T47D (cell line): Measurements from ENCODE around the gene SETD3.
A peak's percentile ranks its signal among the peaks of the same experiment; 100 is the strongest.

Experiments used
- DNase-seq, 2 experiments: peaks; one replicate each; pipeline versions ENCODE4 v3.0.0 to v3.0.0-alpha.2; 2011 to 2012; ENCODE audit warnings: low read depth in 1 of 2, low spot score in 1 of 2
- JUND ChIP-seq: IDR thresholded peaks from 2 replicates; pipeline ENCODE4 v1.6.1; 2012; ENCODE audit warnings: low read depth
- in situ Hi-C: cut with HindIII; loops from 2 replicates; pipeline ENCODE4 v1.10.0; 2016; ENCODE audit warnings: low sequenced_read_pairs, low pct_unique_long_range_greater_than_20kb

Gene SETD3

DNA sequence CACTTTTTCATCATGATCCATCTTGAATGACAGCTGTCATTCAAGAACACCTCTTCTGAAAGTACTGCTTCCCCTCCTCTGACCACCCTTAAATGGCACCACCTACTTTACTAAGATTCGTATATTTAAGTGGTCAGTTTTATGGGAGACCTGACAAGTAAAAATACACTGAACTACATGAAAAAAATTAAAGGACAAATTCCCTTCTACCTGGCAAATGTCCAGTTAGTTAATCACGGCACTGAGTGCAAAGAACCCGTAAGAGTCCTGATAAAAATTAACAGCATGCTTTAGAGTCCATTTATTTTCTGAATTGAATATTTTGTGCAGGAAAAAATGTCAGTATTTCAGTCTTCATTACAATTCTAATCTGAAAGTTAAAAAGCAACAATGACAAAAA, 48.7 kb downstream of the SETD3 start:
- no peak for TF ChIP-seq JUND
- in situ Hi-C loops, result no loop called here
- no peak for DNase-seq

DNA sequence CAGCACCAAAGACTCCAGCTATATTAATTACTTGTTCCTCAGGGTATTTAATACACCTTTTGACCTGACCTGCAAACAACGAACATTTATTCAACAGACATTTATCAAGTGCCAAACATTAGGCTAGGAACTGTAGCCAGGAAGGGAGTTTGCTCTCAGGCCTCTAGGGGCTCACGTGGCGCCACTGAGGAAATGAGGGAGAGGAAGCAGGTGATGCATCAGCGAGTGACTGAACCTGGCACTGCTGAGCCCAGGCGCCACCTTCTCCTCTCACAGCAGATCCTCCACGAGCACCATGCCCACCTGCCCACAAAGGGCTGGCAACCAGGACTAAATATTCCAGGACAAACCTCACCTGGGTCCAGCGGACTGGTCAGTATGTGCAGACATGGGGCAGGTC, 50.2 kb downstream of the SETD3 start:
- peak; percentile 21 to 57 for DNase-seq
- TF ChIP-seq JUND, result no peak
- in situ Hi-C loops, result no loop called here

DNA sequence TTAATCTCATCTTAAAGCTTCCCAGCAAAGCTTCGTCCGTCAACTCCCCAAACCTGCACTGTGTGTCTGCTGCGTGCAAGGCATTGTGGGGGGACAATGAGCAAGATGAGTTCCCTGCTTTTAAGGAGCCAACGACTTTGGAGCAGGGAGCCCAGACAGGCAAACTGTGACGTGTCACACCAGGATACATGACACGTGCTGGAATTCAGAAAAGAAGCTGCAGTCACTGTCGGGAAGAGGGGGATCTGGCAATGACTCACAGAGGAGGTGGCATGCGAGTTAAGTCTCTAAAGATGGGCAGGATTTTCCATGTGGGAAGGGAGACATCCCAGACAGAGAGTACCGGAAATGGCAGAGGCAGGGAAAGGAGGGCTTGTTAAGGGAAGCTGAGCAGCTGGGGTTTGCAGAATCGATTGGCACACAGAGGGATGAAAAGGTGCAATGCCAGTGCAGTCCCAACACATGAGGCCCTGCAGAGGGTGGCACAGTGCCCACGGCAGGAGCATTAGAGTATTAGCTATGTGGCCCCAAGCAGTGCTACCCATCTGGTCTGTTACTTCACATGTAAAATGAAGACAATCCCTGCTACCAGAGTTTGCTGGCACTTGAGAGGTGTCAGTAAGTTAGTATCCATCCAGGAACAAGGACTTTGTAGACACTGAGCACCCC, 52.9 kb downstream of the SETD3 start:
- DNase-seq, result no peak
- in situ Hi-C loops, result no loop called here
- no peak for TF ChIP-seq JUND

DNA sequence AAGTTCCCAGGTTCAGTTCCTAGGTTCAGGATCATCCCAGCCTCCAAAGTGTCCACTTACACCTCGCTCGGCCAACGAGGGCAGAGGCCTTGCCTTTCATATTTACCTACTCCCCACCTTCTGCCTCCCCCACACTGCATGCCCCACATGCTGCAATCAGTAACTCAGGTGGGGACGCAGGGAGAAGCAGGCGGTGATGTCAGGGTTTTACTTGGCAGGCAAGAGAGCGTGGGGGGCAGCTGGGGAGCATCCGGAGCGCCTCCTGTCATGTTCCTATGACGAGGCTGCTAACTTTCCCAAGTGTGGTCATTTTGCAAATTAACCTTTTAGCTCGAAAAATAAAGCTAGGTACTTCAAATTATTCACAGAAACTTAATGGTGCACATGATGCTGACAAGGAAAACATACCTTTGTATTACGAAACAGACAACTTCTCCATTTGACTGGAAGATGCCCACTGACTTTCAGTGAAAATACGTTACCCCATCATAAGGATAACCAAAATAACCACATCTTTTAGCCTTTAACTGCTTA, 53.8 kb downstream of the SETD3 start:
- no peak for TF ChIP-seq JUND
- no peak for DNase-seq

DNA sequence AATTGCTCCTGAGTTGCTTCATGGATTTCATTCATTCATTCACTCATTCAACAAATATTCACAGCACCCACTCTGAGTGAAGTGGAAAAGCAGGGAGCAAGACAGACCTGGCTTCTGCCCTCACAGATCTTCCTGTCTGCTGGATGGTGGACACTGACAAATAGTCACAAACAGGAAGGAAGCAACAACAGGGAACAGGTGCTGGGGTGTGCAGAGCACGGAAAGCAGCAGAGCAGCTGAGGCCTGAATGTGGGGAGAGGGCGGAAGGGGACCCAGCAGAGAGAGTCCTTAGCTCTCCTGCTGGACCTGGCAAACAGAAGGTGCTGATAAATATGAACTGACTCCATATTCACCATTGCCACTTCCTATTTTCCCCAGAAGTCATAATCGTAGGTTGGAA, 54.4 kb downstream of the SETD3 start:
- in situ Hi-C loops, result no loop called here
- no peak for TF ChIP-seq JUND
- DNase-seq, result no peak

More for the DNA sequence above, 53.8 kb downstream of the SETD3 start:
- in situ Hi-C loops, result no loop called here

DNA sequence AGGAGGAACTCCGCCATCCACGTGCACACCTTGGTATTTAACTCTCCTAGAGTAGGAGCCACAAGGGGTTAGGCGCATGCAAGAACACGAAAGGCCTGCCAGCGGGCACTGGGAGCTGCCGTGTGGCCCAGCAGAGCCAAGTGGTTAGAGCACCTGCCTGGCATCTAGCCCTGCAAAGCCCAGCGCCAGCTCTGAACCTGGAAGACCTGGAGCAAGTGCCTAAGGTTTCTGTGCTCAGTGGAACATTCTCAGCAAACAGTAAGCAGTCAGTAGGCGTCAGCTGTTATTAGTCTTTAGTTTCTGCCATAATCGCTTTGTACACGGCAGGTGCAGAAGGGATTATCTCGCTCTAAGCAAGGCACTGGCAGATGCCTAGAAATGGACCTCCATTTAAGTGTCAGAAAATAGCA, 55.4 kb downstream of the SETD3 start:
- TF ChIP-seq JUND, result no peak
- in situ Hi-C loops, result no loop called here
- no peak for DNase-seq

DNA sequence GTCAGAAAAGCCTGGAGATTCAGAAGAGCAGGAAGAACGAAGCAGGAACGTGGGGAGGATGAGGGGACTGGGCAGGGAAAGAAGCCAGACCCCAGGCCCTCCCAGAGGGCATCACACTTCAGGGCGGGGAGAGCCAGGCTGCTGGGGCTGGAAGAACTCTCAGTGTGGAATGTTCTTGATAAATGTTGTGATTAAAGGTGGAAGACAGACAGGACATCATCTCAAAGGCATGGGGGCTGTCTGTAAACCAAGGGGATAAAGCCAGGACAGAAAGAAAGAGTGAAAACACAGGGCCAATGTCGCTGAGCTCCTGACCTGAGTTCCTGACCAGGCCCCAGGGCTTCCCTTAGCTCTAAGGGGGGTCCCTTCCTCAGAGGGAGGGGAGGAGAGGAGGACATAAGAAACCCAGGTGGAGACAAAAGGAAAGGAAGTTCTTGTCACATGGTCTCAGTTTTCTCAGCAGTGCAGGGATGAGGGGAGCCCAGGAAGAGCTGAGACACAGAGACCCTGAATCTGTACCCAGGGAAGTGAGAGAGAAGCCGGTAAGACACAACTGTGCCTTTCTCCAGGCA, 56.3 kb downstream of the SETD3 start:
- no peak for DNase-seq
- in situ Hi-C loops, result no loop called here
- no peak for TF ChIP-seq JUND

DNA sequence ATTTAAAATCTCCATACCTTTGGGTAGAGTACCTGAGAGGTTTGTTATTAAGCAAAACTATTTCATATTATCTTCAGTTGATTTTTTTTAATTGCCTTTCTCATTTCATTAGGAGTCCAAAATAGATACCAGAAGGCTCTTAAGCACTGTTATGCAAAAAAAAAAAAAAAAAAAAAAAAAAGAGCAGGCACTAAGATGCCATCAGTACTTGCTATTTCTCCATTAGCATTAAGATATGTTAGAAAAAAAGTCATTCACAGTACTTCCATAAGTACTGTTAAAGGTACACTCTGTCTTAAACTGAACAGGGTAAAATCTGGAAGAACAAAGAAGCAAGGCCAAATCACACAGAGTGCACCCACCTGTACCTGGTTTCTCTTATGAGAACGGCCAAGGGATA, 57.2 kb downstream of the SETD3 start:
- TF ChIP-seq JUND, result no peak
- no peak for DNase-seq
- in situ Hi-C loops, result no loop called here

DNA sequence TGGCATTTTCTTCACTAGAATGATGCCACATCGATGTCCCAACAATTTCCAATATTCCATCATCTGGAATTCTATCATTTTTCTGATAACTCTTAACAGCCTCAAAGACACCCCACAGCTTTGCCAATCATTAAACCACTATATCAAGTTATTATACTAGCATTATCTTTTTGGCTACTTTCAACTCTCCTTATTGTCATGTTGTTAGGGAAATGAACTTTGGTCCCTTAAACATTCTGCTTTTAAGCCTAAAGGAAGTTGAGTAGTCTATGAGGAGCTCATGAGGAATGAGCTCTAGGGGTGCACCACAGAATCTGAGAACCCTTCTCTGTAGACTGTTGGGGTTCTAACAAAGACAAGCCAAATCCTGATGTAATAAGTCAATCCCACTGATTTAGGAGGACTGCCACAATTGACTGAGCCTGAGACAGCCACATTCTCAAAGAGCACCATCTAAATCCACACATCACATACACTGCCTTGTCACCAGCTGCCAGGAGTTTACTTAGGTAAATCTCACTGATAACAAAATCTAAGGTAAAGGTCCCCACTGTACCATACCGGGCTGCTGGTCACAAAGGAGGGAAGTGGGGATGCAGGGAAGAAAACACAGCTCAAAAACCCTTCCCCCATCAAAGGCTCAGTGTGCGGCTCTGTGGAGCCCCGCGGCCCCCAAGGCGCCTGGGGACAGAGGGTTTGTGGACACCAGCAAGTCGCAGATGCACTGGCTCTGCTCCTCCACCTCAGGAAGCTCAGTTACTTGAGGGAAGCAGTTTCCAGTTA, 58.2 kb downstream of the SETD3 start:
- in situ Hi-C loops, result no loop called here
- no peak for TF ChIP-seq JUND
- DNase-seq, result no peak

DNA sequence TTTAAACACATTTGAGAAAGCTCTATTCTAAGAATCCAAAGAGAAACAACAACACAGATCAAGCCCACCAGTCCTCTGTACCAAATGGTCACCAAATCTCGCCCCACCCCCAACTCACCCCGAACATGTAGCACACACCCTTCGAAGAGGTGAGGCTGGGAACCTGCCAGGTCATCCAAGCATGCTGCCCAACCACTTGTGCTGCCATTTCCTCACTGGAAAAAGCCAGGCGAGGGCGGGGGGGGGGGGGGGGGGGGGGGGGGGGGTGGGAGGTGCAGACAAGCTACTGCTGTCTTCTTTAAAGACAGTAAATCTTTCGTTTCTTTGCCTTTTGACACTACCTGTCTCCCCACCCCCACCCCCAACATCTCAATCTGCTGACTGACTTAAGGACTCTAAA, 59.9 kb downstream of the SETD3 start:
- no peak for TF ChIP-seq JUND
- in situ Hi-C loops, result no loop called here

DNA sequence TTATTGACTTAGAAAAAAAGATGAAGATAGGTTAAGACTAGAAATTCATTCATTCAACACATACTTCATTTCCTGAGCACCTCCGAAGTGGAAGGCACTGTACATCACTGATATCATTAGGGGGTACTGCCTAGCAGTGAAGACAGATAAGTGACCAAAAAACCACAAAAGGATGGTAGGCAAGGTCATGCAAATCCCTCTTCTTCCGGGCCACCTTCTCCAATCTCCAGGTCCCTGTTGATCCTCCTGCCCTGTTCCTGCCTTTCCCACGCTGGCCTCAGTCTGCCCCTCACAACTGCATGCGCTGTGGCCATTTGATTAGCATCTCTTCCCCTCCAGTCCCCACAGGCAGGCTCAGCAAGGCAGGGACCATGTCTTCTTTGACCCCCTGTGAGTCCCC, 60.8 kb downstream of the SETD3 start:
- no peak for DNase-seq
- in situ Hi-C loops, result no loop called here
- no peak for TF ChIP-seq JUND

More for the DNA sequence above, 59.9 kb downstream of the SETD3 start:
- DNase-seq, result peak in 1 of 2 experiments; percentile 33

DNA sequence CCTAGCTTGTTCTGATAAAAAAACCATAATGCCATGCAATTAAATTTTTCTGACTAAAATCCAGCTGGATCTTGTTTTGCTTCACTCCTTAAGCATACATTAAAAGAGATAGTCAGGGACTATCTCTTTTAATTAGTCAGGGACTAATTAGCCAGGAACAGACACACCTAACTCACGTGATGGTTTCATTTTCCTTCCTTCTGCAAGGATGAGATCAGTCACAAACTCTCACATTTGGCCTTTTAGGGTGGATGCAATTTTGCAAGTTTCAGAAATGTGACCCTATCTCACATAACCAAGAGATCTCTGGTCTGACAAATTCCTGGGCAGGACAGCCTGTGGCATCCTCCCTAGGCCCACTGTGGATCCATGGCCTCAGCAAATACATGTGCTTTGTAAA, 62.4 kb downstream of the SETD3 start:
- in situ Hi-C loops, result no loop called here
- no peak for DNase-seq
- no peak for TF ChIP-seq JUND

DNA sequence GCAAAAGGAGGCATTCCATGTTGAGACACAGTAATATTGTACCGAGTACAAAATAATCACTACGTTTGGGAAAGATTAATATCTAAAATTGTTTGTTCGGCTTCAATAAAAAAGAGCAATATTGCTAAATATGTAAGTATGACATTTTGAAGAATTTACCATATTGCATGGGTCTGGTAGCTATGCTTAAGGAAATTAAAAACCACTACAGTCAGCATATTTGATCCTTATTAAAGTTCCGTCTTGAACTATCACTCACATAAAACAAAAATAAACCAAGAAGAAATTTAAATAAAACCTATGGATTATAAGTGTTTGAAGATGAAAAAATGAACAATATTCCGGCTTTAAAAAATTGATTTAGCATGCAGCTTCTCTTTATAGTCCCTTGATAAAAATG, 63.8 kb downstream of the SETD3 start:
- in situ Hi-C loops, result no loop called here
- TF ChIP-seq JUND, result no peak
- DNase-seq, result no peak
